ENCODE data around the gene TMEM91. TPM values are rescaled to one million over a fixed set of nuclear protein-coding genes. Genes with fewer than 3 reads are reported as not detected.

TMEM91 gene
- total and polyA plus RNA-seq, 2 of the 13 experiments (the other 11 are each of a cell fraction or from before 2014, with no cell fraction given): 6.3 to 10.3 TPM

GRCh38 chr19:41364524-41365391 is 11.6 kb upstream of the TMEM91 start:
- in situ Hi-C loops (cut with HindIII; ENCODE audit: extremely low pct_ligation_motif_present, low pct_unique_long_range_greater_than_20kb) (no loop called here), intact Hi-C loops (cut with micrococcal nuclease; ENCODE audit: unreplicated experiment) (no loop called here)
- peaks cover 50% of the 10 kb centered on the region for H3K4me1 ChIP-seq (ENCODE audit: insufficient read depth, low read length)
- no peaks in the 10 kb centered on the region; a peak in 2 of 5 replicates for H3K27me3 ChIP-seq (ENCODE audit: control insufficient read depth in 1 of 2, insufficient read depth in 2 of 2, low read length in 2 of 2)
- BruUV-seq (replicated peaks): no TSS peak
- peak overlapping the region; percentile 98 for H3K9ac ChIP-seq (ENCODE audit: insufficient read depth, low read depth, low read length)
- no peak overlapping the region for H2AFZ ChIP-seq (ENCODE audit: low read length)
- POLR2A ChIA-PET: interaction anchor here (1.0 to 3.3 kb wide), 20 partner anchors 8 to 648 kb away, joined by 3 to 41 read pairs (median 6); partner anchors contain the start of genes B3GNT8, COQ8B, DMAC2 and HNRNPUL1
- DNase-seq (ENCODE audit: low spot score) (no peak), FAIRE-seq (no peak), ATAC-seq (no peak)
- peaks cover 19% of the 10 kb centered on the region for H3K79me2 ChIP-seq (ENCODE audit: insufficient read depth, low read length)
- CTCF ChIA-PET (ENCODE audit: low intra/inter-chr PET ratio, low total read pairs): no interaction called here
- H3K27ac ChIP-seq (ENCODE audit: extremely low read length, insufficient read depth, low read length): peak overlapping the region; percentile 95
- peak overlapping the region; percentile 94 for H3K4me2 ChIP-seq (ENCODE audit: low read depth, low read length)
- peak overlapping the region; percentile 70 to 87 (median 84) for H3K4me3 ChIP-seq (replicated peaks in 1 of 3; ENCODE audit: insufficient read depth in 1 of 3, low read depth in 2 of 3, low read length in 3 of 3)
- no peaks in the 10 kb centered on the region for H3K9me3 ChIP-seq (ENCODE audit: low read length)
- H3K36me3 ChIP-seq (replicated peaks in 1 of 2; ENCODE audit: control insufficient read depth in 1 of 2, insufficient read depth in 2 of 2, low read length in 2 of 2): no peaks in the 10 kb centered on the region; a peak in 1 of 5 replicates
- 73% methylated on average over 12 of the region's 14 CpGs for WGBS (ENCODE audit: low lambda C conversion rate)
- H4K20me1 ChIP-seq (ENCODE audit: insufficient read depth, low read length): no peaks in the 10 kb centered on the region
- TF ChIP-seq AFF4 (CRISPR knock-in tag; IDR thresholded peaks at IDR 0.05) (no peak), TCF7 (IDR thresholded peaks at IDR 0.05; ENCODE audit: low read depth) (no peak), JDP2 (CRISPR knock-in tag; IDR thresholded peaks at IDR 0.05; ENCODE audit: borderline replicate concordance) (no peak), NFE2 (CRISPR knock-in tag; IDR thresholded peaks at IDR 0.05) (no peak), KAT8 (CRISPR knock-in tag; IDR thresholded peaks at IDR 0.05) (peak; percentile 2; the same call in 1 of the 2 replicates), TRAFD1 (CRISPR knock-in tag; IDR thresholded peaks at IDR 0.05; ENCODE audit: borderline replicate concordance) (0 out of 2 replicates have a peak, but pooled peaks have one; percentile 8), SOX5 (CRISPR knock-in tag; IDR thresholded peaks at IDR 0.05; ENCODE audit: borderline replicate concordance) (no peak), ZNF564 (CRISPR knock-in tag; IDR thresholded peaks at IDR 0.05) (no peak), MIER2 (CRISPR knock-in tag; IDR thresholded peaks at IDR 0.05) (no peak), ZNF770 (CRISPR knock-in tag; IDR thresholded peaks at IDR 0.05) (peak; percentile 48; the same call in 1 of the 2 replicates)

Data from HepG2 (cell line).